NB4 (cell line): ENCODE data around the gene PPP2R5B.

Source experiments
- DNase-seq: peaks from one replicate; pipeline ENCODE4 v3.0.0; 2010; ENCODE audit warnings: low read depth
- H3K4me3 ChIP-seq: one replicate; pipeline ENCODE4 v1.5.1; 2011; ENCODE audit warnings: mild to moderate bottlenecking, low read depth, low read length, moderate library complexity
- CTCF ChIP-seq: IDR thresholded peaks from one replicate; pipeline ENCODE4 v1.5.1; 2012; ENCODE audit warnings: low read depth, low read length
- MAX ChIP-seq: IDR thresholded peaks from 2 replicates; pipeline ENCODE4 v1.6.1; 2011; ENCODE audit warnings: low read depth, low read length
- MYC ChIP-seq: IDR thresholded peaks from 2 replicates; pipeline ENCODE4 v1.6.1; 2011; ENCODE audit warnings: low read depth, low read length
- POLR2A ChIP-seq: IDR thresholded peaks from 2 replicates; pipeline ENCODE4 v1.6.1; 2011; ENCODE audit warnings: mild to moderate bottlenecking; ENCODE audit not compliant: insufficient read length; ENCODE audit errors: extremely low read depth

Gene PPP2R5B

GRCh38 chr11:64908766-64909165 is 15.7 kb upstream of the PPP2R5B start:
- no peak for DNase-seq
- TF ChIP-seq MYC: no peak
- no peak for TF ChIP-seq MAX
- TF ChIP-seq CTCF: no peak
- H3K4me3 ChIP-seq: no peak overlapping the region

- no peak overlapping the region for H3K4me3 ChIP-seq
- no peak for DNase-seq
- TF ChIP-seq CTCF: no peak
- no peak for TF ChIP-seq MAX
- no peak for TF ChIP-seq MYC
- TF ChIP-seq POLR2A: no peak
Measured at GRCh38 chr11:64909653-64910343, 14.7 kb upstream of the PPP2R5B start.

- H3K4me3 ChIP-seq: no peak overlapping the region
- no peak for DNase-seq
- TF ChIP-seq MYC (no peak), CTCF (no peak), POLR2A (no peak), MAX (no peak)
Measured at GRCh38 chr11:64910451-64911093, 13.9 kb upstream of the PPP2R5B start.

GRCh38 chr11:64911142-64911541 is 13.3 kb upstream of the PPP2R5B start:
- no peak overlapping the region for H3K4me3 ChIP-seq
- no peak for DNase-seq
- no peak for TF ChIP-seq MYC
- no peak for TF ChIP-seq POLR2A
- no peak for TF ChIP-seq MAX
- no peak for TF ChIP-seq CTCF

- DNase-seq: no peak
- TF ChIP-seq MYC: no peak
- no peak for TF ChIP-seq POLR2A
- TF ChIP-seq CTCF: no peak
- TF ChIP-seq MAX: no peak
Measured at GRCh38 chr11:64911689-64912088, 12.8 kb upstream of the PPP2R5B start.

More at GRCh38 chr11:64911689-64912088, 12.8 kb upstream of the PPP2R5B start:
- no peak overlapping the region for H3K4me3 ChIP-seq
